Type B pancreatic cell (in vitro differentiated cells): ENCODE measurements around the gene PPFIBP2. TPM values are rescaled to one million over a fixed set of nuclear protein-coding genes. Genes with fewer than 3 reads are reported as not detected.

Experiments
- DNase-seq: peaks from one replicate; pipeline ENCODE4 v3.0.0; 2021; ENCODE audit warnings: mixed read lengths; ENCODE audit not compliant: unreplicated experiment; ENCODE audit errors: extremely low spot score
- H3K27ac Mint-ChIP-seq: 2 replicates; pipeline ENCODE4 v1.8.0; 2021; ENCODE audit warnings: mild to moderate bottlenecking, mixed read lengths
- H3K27me3 Mint-ChIP-seq: 2 replicates; pipeline ENCODE4 v1.8.0; 2021; ENCODE audit warnings: mixed read lengths
- H3K36me3 Mint-ChIP-seq: 2 replicates; pipeline ENCODE4 v1.8.0; 2021; ENCODE audit warnings: mixed read lengths
- H3K4me1 Mint-ChIP-seq: one replicate; pipeline ENCODE4 v1.8.0; 2021; ENCODE audit warnings: mixed read lengths; ENCODE audit not compliant: unreplicated experiment
- H3K4me3 Mint-ChIP-seq: 2 replicates; pipeline ENCODE4 v1.8.0; 2021; ENCODE audit warnings: mild to moderate bottlenecking, mixed read lengths
- H3K9me3 Mint-ChIP-seq: 2 replicates; pipeline ENCODE4 v1.8.0; 2021; ENCODE audit warnings: mixed read lengths
- CTCF ChIP-seq: fragments of 200-600 bp; sonication (generic); conservative IDR thresholded peaks from 2 replicates; pipeline ENCODE4 v1.5.0; 2021; ENCODE audit warnings: antibody characterized with exemption, mild to moderate bottlenecking
- total RNA-seq: library from RNA; stranded (reverse); gene quantifications from 2 replicates; pipeline ENCODE4 v1.2.1, GENCODE V29; 2021; ENCODE audit warnings: low replicate concordance

PPFIBP2 gene
- total RNA-seq, 1 donor from 2014 or later, result 70.7 TPM

DNA sequence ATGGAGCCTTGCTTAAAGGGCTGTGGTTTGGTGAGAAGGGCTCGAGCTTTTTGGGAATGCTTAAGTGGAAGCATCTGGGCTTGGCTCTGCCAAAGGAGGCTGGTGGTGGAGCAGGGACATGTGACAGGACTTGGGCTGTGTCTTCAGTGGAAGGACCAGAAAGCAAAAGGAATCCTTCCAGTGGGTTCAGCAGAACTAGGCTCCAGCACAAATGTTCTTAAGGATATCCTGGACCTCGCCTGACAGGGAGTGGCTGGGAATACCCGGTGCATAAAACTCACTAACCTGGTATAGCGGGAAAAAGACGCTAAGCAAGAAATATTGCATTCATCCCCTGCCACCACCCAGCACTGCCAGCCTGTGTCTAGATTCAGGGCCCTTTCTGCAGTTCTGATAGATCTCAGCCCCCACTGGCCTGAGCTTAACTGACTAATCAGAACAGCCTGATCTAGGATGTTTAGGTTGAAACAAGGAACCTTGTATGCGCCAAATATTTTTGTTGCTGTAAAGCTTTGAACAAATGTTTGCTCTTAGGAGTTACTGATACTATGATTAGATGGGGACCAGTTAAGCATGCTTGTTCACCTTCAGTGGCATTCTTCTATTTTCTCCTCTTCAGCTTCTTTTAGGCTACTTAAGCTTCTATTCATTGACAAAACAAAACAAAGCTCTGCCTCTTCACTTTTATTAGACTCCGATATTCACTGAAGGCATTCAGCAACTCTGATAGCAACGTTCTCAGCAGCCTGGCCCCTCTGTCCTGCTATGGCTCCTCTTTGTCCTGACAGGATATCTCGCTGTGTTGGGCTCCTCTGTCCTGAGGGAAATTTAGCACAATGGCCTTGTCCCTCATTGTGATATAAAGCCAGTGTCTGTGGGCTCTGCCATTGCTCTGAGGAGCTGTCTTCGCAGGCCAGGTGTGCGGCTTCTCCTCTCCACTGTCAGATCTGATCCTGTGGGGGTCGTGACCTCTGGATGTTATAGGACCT is 25.0 kb downstream of the PPFIBP2 start:
- Mint-ChIP-seq H3K27ac (peak overlapping the region; percentile 81), H3K27me3 (no peaks in the 10 kb centered on the region), H3K4me3 (peak overlapping the region; percentile 26), H3K4me1 (peaks cover 46% of the 10 kb centered on the region), H3K9me3 (no peaks in the 10 kb centered on the region), H3K36me3 (no peaks in the 10 kb centered on the region)
- no peak for TF ChIP-seq CTCF
- no peak for DNase-seq

DNA sequence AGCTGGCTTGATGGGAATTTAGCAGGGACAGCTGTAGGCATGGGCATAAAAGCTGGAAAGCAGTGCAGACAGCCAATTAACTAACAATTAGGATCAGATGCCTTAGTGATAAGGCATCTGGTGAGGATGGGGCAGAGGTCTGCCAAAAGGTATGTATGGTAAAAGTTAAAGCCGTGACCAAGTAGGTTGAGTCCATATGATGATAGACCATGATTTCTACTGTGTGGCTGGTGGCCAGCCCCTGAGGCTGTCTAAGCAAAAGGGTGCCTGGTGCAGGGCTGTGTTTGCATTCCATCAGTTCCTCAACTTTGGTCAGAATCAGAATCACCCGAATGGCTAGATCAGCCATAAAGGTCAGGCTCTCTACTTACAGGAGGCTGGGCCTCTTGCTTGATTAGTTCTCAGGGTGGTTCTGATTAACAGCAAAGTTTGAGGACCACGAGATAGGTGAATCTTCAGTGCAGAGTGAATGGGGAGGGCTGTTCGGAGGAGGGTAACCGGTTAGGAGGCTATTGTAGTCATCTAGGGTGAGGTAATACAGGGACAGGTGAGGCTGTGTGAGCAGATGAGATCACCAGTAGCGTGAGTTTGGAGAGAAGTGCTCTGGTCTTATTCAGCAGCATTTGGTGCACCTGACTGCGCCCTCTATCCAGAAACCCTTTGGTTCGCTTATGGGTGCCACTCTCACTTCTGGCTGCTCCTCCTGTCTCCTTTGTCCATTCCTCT is 27.2 kb downstream of the PPFIBP2 start:
- no peak for DNase-seq
- TF ChIP-seq CTCF, result no peak
- H3K4me3 Mint-ChIP-seq, result no peak overlapping the region
- H3K27ac Mint-ChIP-seq, result peak overlapping the region; percentile 33
- H3K36me3 Mint-ChIP-seq, result no peaks in the 10 kb centered on the region
- H3K9me3 Mint-ChIP-seq, result no peaks in the 10 kb centered on the region
- H3K27me3 Mint-ChIP-seq, result no peaks in the 10 kb centered on the region
- peaks cover 40% of the 10 kb centered on the region for H3K4me1 Mint-ChIP-seq

DNA sequence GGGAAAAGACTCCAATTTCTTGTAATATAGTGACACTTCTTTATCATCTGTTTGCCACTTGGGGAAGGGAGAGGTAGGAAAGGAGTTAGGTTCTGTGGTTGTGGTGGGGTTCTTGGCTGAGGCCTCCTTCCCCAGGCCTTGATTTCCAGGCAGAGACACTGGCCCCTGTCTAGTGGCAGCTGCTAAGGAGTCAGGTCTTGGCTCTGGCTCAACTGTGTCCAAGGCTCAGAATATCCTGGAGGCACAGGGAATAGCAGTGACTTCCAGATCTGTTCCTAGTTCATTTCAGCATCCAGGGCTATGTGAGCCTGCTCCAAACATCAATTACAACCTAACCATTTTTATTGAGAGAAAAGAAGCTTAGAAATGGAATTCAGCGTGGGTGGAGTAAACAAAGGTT is 29.5 kb downstream of the PPFIBP2 start:
- no peaks in the 10 kb centered on the region for H3K36me3 Mint-ChIP-seq
- H3K27me3 Mint-ChIP-seq, result no peaks in the 10 kb centered on the region
- peaks cover 34% of the 10 kb centered on the region for H3K4me1 Mint-ChIP-seq
- H3K27ac Mint-ChIP-seq, result no peak overlapping the region
- TF ChIP-seq CTCF, result no peak
- H3K4me3 Mint-ChIP-seq, result no peak overlapping the region
- DNase-seq, result no peak
- H3K9me3 Mint-ChIP-seq, result no peaks in the 10 kb centered on the region

GRCh38 chr11:7544021-7544420 is 30.2 kb downstream of the PPFIBP2 start:
- Mint-ChIP-seq H3K4me1 (peaks cover 32% of the 10 kb centered on the region), H3K27ac (no peak overlapping the region)
- no peak for TF ChIP-seq CTCF

GRCh38 chr11:7545611-7546010 is 31.8 kb downstream of the PPFIBP2 start:
- Mint-ChIP-seq H3K4me1 (peaks cover 26% of the 10 kb centered on the region), H3K27ac (no peak overlapping the region), H3K27me3 (no peaks in the 10 kb centered on the region), H3K36me3 (peaks cover 6% of the 10 kb centered on the region), H3K4me3 (no peak overlapping the region), H3K9me3 (no peaks in the 10 kb centered on the region)
- no peak for TF ChIP-seq CTCF
- DNase-seq, result no peak

More at GRCh38 chr11:7544021-7544420, 30.2 kb downstream of the PPFIBP2 start:
- Mint-ChIP-seq H3K9me3 (no peaks in the 10 kb centered on the region), H3K4me3 (no peak overlapping the region), H3K36me3 (no peaks in the 10 kb centered on the region), H3K27me3 (no peaks in the 10 kb centered on the region)
- DNase-seq, result no peak
